Large intestine (tissue), 12 donors: ENCODE results near the gene GAL3ST3. TPM values are rescaled to one million over a fixed set of nuclear protein-coding genes. Genes with fewer than 3 reads are reported as not detected.
A peak's percentile ranks its signal among the peaks of the same experiment; 100 is the strongest.
"Not testable (repeated sequence)": the region's sequence is repeated elsewhere in the genome, so short reads cannot be mapped to it uniquely, and the experiment has no call there.

ENCODE experiments used
- DNase-seq, 2 donors: peaks; one replicate each; pipeline versions ENCODE4 v3.0.0 to v3.0.0-alpha.2; 2013
- H3K27ac ChIP-seq: one replicate; pipeline ENCODE4 v1.5.1; 2013; ENCODE audit warnings: low read length
- H3K27me3 ChIP-seq: 2 replicates; pipeline ENCODE4 v1.6.1; 2013; ENCODE audit warnings: low read length; ENCODE audit not compliant: control insufficient read depth, insufficient read depth
- H3K36me3 ChIP-seq: 2 replicates; pipeline ENCODE4 v1.6.1; 2013; ENCODE audit warnings: low read length; ENCODE audit not compliant: control insufficient read depth, insufficient read depth
- H3K4me1 ChIP-seq: one replicate; pipeline ENCODE4 v1.6.1; 2013; ENCODE audit warnings: low read length; ENCODE audit not compliant: control insufficient read depth, insufficient read depth
- H3K4me3 ChIP-seq: one replicate; pipeline ENCODE4 v1.5.1; 2013; ENCODE audit warnings: low read length
- H3K9me3 ChIP-seq: one replicate; pipeline ENCODE4 v1.6.1; 2013; ENCODE audit warnings: mild to moderate bottlenecking, low read depth, low read length, moderate library complexity; ENCODE audit not compliant: control insufficient read depth
- WGBS: methylation state at CpG from one replicate; pipeline ENCODE4 v1.1.5; 2013; ENCODE audit warnings: low lambda C conversion rate; ENCODE audit not compliant: insufficient coverage; 5-methylcytosine and 5-hydroxymethylcytosine counted together
- long read RNA-seq, 11 donors: transcript quantifications; one replicate each; lab custom pipeline, GENCODE V29; 2026
- polyA plus RNA-seq: library from polyadenylated mRNA; unstranded; fragments of 120-200 nt; gene quantifications from one replicate; pipeline ENCODE4 v1.2.1, GENCODE V29; 2013

Gene GAL3ST3, protein sequence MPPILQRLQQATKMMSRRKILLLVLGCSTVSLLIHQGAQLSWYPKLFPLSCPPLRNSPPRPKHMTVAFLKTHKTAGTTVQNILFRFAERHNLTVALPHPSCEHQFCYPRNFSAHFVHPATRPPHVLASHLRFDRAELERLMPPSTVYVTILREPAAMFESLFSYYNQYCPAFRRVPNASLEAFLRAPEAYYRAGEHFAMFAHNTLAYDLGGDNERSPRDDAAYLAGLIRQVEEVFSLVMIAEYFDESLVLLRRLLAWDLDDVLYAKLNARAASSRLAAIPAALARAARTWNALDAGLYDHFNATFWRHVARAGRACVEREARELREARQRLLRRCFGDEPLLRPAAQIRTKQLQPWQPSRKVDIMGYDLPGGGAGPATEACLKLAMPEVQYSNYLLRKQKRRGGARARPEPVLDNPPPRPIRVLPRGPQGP
- polyA plus RNA-seq, result 0.39 TPM
- long read RNA-seq, donor 1, result 0 reads
- long read RNA-seq, donor 2, result 0 reads
- long read RNA-seq, donor 3, result 0 reads
- long read RNA-seq, donor 4, result 0 reads
- long read RNA-seq, donor 5, result 0 reads
- long read RNA-seq, donor 6, result 0 reads
- long read RNA-seq, donor 7, result 0 reads
- long read RNA-seq, donor 8, partial matches to known transcripts, result 369 of 375 reads
- long read RNA-seq, donor 8, other reads (novel, unspliced or antisense), result 6 of 375 reads
- long read RNA-seq, donor 9, result 0 reads
- long read RNA-seq, donor 10, result 0 reads
- long read RNA-seq, donor 11, result 0 reads

DNA sequence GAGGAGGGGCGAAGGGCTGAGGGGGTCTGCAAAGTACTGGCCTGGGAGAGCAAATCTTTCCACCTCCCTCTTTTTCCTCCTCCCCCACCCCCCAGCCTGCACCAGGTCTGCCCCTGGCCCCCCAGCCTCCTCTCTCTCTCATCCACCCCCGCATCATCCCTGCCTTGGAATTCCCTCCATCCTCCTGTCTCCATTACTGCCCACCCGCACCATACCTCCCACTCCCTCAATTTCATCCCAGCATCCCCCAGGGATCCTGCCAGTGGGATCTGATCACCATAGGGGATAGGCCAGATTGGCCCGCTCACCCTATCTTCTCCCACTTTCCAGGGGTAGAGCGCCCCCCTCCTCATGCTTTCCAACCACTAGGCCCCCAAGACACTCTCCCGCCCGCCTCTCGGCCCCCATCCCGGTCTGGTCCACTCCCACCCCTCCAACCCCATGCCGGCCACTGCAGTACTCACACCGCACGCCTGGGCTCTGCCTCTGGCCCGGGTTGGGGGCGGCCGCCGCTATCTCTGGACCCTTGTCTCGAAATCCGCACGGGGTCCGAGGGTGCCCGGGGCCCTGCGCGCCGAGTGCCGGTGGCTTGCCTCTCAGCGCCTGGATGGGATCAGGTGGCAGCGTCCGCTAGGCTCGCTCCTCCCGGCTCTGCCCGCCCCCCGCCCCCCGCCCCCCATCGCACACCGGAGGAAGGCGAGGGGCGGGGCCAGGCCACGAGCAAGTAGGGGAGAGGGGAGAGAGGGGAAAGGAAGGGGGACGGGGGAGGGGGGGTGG is at the start of gene GAL3ST3:
Gene GAL3ST3 (minus strand): TSS at position 615 of the 777 bp plus-strand sequence. CDS start 3,746 bp downstream, outside the sequence.
- H3K36me3 ChIP-seq, result peaks cover 5% of the 10 kb centered on the region
- peaks cover 18% of the 10 kb centered on the region for H3K27me3 ChIP-seq
- H3K9me3 ChIP-seq, result no peaks in the 10 kb centered on the region
- no peak within 1 kb of the TSS for H3K27ac ChIP-seq
- no peak within 1 kb of the TSS for H3K4me3 ChIP-seq
- no peak for DNase-seq
- H3K4me1 ChIP-seq, result peaks cover 28% of the 10 kb centered on the region
- WGBS, result no CpG with 5 or more reads among the region's 39 CpGs

DNA sequence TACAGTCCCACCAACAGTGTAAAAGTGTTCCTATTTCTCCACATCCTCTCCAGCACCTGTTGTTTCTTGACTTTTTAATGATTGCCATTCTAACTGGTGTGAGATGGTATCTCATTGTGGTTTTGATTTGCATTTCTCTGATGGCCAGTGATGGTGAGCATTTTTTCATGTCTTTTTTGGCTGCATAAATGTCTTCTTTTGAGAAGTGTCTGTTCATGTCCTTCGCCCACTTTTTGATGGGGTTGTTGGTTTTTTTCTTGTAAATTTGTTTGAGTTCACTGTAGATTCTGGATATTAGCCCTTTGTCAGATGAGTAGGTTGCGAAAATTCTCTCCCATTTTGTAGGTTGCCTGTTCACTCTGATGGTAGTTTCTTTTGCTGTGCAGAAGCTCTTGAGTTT is 43.2 kb upstream of the GAL3ST3 start:
- H3K27me3 ChIP-seq, DNase-seq, H3K9me3 ChIP-seq, H3K36me3 ChIP-seq, H3K4me1 ChIP-seq, H3K4me3 ChIP-seq, H3K27ac ChIP-seq: not testable (repeated sequence)
- WGBS, result no CpG with 5 or more reads among the region's 2 CpGs

DNA sequence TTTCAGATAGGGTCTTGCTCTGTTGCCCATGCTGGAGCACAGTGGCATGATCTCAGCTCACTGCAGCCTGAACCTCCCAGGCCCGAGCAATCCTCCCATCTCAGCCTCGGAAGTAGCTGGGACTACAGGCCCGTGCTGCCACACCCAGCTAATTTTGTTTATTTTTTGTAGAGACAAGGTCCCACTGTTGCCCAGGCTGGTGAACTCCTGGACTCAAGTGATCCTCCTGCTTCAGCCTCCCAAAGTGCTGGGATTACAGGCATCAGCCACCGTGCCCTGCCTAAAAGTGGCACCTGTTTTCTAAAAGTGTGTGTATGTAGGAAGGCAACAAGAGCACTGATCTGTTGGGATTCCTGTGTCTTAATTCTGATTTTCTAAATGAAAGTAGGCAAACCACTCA is 41.3 kb upstream of the GAL3ST3 start:
- Histone ChIP-seq H3K27ac (no peak overlapping the region), H3K9me3 (no peaks in the 10 kb centered on the region)
- WGBS, result no CpG with 5 or more reads among the region's 4 CpGs

DNA sequence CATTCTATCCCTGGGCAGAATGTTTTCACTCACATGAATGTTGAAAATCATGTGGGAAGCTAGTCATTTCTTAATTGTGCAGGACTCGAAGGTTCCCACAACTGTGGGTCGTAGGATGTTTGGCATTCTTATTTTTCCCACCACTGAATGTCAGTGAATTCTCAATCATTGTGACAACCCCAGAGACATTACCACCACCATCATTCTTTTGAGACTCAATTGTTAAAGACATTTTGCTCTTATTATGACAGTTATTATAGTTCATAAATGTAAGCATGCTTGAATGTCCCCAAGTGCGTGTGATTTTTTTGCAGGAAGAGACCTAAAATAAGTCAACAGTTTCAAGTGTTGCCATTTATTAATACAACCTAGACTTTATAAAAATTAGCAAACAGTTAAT is 40.1 kb upstream of the GAL3ST3 start:
- WGBS, result 100% methylated on average over 1 of the region's 3 CpGs
- Histone ChIP-seq H3K4me3 (no peak overlapping the region), H3K36me3 (no peaks in the 10 kb centered on the region), H3K27me3 (no peaks in the 10 kb centered on the region), H3K4me1 (no peaks in the 10 kb centered on the region), H3K9me3 (no peaks in the 10 kb centered on the region), H3K27ac (no peak overlapping the region)
- no peak for DNase-seq

More for the DNA sequence above, 41.3 kb upstream of the GAL3ST3 start:
- Histone ChIP-seq H3K27me3 (no peaks in the 10 kb centered on the region), H3K4me1 (no peaks in the 10 kb centered on the region), H3K4me3 (no peak overlapping the region), H3K36me3 (no peaks in the 10 kb centered on the region)
- DNase-seq, result no peak

DNA sequence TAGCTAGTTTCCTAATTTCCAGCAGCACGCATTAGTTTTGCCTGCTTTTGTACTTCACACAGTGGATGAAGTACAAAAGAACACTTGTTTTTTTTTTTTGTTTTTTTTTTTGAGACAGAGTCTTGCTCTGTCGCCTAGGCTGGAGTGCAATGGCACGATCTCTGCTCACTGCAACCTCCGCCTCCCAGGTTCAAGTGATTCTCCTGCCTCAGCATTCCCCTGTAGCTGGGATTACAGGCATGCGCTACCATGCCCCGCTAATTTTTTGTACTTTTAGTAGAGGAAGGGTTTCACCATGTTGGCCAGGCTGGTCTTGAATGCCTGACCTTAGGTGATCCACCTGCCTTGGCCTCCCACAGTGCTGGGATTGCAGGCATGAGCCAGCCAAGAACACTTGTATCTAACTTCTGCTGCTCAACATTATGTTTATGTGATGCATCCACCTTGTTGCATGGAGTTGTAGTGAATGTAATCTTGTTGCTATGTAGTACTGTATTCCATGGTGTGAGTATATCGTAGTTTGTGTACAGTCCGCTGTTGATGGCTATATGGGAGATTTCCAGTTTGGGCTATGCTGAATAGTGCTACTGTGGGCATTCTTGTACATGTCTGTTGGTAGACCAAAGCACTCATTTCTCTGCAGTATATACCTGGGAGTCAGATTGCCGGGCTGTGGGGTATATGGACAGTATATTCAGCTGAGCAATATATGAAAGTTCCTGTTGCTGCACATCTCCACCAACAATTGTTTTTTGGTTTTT is 38.4 kb upstream of the GAL3ST3 start:
- 96% methylated on average over 4 of the region's 9 CpGs for WGBS
- Histone ChIP-seq H3K36me3 (no peaks in the 10 kb centered on the region), H3K4me1 (peaks cover 11% of the 10 kb centered on the region), H3K27ac (no peak overlapping the region), H3K27me3 (no peaks in the 10 kb centered on the region), H3K9me3 (no peaks in the 10 kb centered on the region), H3K4me3 (no peak overlapping the region)
- no peak for DNase-seq

DNA sequence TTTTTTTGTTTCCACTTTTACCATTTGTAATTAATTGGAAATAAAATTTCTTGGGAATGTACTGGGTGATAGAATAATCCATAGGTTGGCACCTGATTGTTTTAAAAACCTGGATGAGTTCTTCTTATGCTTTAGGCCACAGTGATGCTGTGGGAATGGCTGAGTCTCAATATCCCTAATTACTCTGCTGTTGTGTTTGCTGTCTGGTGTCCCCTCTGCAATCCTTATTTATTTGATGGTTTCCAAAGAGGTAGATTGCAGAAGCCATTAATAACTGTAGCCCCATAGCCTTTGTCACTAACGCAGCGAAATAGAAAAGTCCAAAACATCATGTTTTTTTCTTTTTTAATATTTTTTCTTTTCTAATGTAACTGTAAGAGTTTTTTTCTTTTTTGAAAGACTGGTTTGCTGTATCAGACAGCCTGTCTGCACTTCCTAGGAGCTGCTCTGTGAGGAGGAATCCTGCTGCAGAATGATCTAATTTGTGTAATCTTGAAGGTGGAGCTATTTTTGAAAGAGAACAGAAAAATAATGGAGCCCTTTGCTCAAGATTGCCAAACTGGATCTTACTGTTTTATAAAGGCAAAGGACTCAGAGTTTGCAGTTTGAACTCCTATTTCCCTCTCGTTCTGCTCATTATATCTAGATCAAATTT is 36.0 kb upstream of the GAL3ST3 start:
- Histone ChIP-seq H3K9me3 (no peaks in the 10 kb centered on the region), H3K4me1 (peaks cover 11% of the 10 kb centered on the region), H3K27ac (no peak overlapping the region), H3K4me3 (no peak overlapping the region), H3K36me3 (no peaks in the 10 kb centered on the region), H3K27me3 (no peaks in the 10 kb centered on the region)
- 85% methylated on average over 2 of the region's 3 CpGs for WGBS
- DNase-seq, result no peak

DNA sequence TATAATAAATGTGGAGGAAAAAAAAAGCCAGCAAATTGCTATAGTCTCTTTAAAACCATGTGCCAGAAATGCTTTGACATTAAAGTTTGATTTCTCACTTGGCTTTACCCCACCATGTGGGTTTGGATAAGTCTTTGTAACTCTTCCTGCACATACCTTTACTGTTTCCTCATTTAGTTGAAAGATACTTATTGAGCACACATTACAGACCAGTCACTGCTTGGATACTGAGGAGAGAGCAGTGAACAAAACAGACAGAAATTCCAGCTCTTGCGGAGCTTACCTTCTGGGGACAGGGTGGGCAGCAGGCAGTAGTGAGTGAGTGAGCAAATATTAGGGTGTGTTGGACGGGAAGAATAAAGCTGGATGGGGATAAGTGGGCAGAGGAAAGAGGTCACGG is 34.8 kb upstream of the GAL3ST3 start:
- Histone ChIP-seq H3K36me3 (no peaks in the 10 kb centered on the region), H3K27ac (no peak overlapping the region), H3K9me3 (no peaks in the 10 kb centered on the region), H3K4me1 (peaks cover 11% of the 10 kb centered on the region), H3K4me3 (no peak overlapping the region), H3K27me3 (no peaks in the 10 kb centered on the region)
- WGBS, result 43% methylated on average over 1 of the region's 3 CpGs
- DNase-seq, result no peak

DNA sequence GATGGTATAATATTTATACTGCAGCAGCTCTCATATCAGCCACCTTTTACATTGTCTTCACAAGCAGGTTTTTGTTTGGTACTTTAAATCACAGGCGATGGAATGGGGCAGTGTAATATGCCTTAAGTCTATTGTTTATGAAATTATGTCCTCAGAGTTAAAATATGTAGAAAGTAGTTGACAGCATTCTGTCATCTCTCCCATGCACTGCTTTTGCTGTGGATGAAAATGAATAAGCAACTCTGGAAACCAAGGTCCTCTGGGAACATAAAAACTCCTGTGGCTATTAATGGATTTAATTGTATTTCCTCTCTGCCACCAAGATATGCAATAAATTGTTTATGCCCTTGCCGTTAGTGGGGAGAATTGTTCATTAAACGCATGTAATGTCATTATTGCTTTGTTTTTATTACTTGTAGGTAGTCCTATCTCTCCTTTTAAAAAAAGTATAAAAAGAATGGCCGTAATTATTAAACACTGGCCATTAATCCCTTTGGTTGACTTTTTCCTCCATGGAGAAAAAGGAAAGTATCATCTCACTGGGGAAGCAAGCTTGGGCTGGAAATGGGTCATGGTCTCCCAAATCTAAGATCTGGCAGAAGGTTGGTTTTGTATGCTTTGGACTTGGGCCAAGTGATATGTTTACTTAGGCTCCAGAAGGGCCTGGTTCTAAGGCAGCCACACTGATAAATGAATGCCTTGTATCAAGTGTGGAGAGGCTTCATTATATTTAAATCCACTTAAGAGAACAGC is 34.2 kb upstream of the GAL3ST3 start:
- Histone ChIP-seq H3K27me3 (no peaks in the 10 kb centered on the region), H3K4me3 (no peak overlapping the region), H3K27ac (no peak overlapping the region), H3K4me1 (peaks cover 11% of the 10 kb centered on the region), H3K9me3 (no peaks in the 10 kb centered on the region), H3K36me3 (no peaks in the 10 kb centered on the region)
- 13% methylated on average over 1 of the region's 4 CpGs for WGBS
- DNase-seq, result peak in 1 of 2 donors; percentile 39

DNA sequence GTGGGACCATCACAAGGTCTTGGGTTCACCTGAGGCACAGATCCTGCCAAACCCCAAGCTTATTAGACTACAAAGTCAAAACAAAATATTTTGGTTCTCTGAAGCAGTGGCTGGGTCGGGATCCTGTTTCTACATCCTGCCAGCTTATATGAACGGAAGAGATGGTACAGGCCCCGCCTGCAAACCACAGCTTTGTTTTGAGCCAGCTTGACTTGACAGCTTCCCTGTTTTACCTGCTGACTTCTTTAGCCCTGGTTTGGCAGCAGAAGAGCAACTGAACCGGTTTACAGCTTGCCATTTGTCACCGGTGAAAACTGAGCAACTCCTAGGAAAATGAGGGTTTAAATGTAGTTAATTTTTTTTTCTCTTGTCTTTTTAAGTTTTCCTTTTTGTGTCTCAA is 32.5 kb upstream of the GAL3ST3 start:
- DNase-seq, result no peak
- peaks cover 11% of the 10 kb centered on the region for H3K4me1 ChIP-seq
- no CpG with 5 or more reads among the region's 5 CpGs for WGBS

More for the DNA sequence above, 32.5 kb upstream of the GAL3ST3 start:
- H3K27me3 ChIP-seq, result no peaks in the 10 kb centered on the region
- no peak overlapping the region for H3K27ac ChIP-seq
- no peaks in the 10 kb centered on the region for H3K36me3 ChIP-seq
- H3K9me3 ChIP-seq, result no peaks in the 10 kb centered on the region
- H3K4me3 ChIP-seq, result no peak overlapping the region
